Ishikawa (cell line): ENCODE measurements around the gene EEFSEC.

ENCODE experiments used
- CEBPB ChIP-seq: IDR thresholded peaks from 2 replicates; pipeline ENCODE4 v1.6.1; 2012
- CREB1 ChIP-seq: IDR thresholded peaks from 2 replicates; pipeline ENCODE4 v1.6.1; 2012; ENCODE audit warnings: low read depth
- EGR1 ChIP-seq: IDR thresholded peaks from 2 replicates; pipeline ENCODE4 v1.6.1; 2012
- EP300 ChIP-seq: IDR thresholded peaks from 2 replicates; pipeline ENCODE4 v1.6.1; 2012; ENCODE audit warnings: borderline replicate concordance
- FOXM1 ChIP-seq: IDR thresholded peaks from 2 replicates; pipeline ENCODE4 v1.6.1; 2012; ENCODE audit warnings: low read depth, borderline replicate concordance
- NFIC ChIP-seq: IDR thresholded peaks from 2 replicates; pipeline ENCODE4 v1.6.1; 2012
- RAD21 ChIP-seq: IDR thresholded peaks from 2 replicates; pipeline ENCODE4 v1.6.1; 2012; ENCODE audit warnings: low read depth
- TAF1 ChIP-seq: IDR thresholded peaks from 2 replicates; pipeline ENCODE4 v1.6.1; 2012; ENCODE audit warnings: low read depth, mild to moderate bottlenecking
- TCF12 ChIP-seq: IDR thresholded peaks from 2 replicates; pipeline ENCODE4 v1.6.1; 2012; ENCODE audit warnings: low read depth
- TEAD4 ChIP-seq: IDR thresholded peaks from 2 replicates; pipeline ENCODE4 v1.6.1; 2012
- YY1 ChIP-seq: IDR thresholded peaks from 2 replicates; pipeline ENCODE4 v1.6.1; 2012; ENCODE audit warnings: low read depth
- ZBTB7A ChIP-seq: IDR thresholded peaks from 2 replicates; pipeline ENCODE4 v1.6.1; 2012; ENCODE audit warnings: low read depth
- TF ChIP-seq, protein P1 (sequence below): IDR thresholded peaks from 2 replicates; pipeline ENCODE4 v1.6.1; 2012
- TF ChIP-seq, protein P2 (sequence below): IDR thresholded peaks from 2 replicates; pipeline ENCODE4 v1.6.1; 2012; ENCODE audit warnings: low read depth, mild to moderate bottlenecking
- TF ChIP-seq, protein P3 (sequence below): IDR thresholded peaks from 2 replicates; pipeline ENCODE4 v1.6.1; 2012

EEFSEC gene

DNA sequence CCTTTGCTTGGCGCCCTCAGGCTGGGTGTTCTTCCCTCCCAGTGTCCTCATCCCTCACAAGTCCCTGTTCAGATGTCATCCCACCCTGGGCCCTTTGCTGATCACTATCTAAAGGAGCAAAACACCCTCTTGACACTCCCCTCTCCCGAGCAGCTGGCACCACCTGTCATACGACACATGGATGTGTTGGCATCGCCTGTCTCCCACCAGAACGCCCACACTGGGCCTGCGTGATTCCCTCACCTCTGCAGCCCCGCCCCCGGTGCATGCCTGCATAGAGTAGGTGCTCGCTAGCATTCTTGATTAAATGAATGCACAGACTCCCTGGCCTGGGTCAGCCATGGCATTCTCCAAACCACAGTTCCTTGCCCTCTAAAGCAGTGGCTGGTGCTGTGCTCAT, 237.6 kb downstream of the EEFSEC start:
- TF ChIP-seq NFIC (no peak), YY1 (no peak), EGR1 (no peak), RAD21 (no peak), CREB1 (no peak), TCF12 (no peak), ZBTB7A (no peak)

DNA sequence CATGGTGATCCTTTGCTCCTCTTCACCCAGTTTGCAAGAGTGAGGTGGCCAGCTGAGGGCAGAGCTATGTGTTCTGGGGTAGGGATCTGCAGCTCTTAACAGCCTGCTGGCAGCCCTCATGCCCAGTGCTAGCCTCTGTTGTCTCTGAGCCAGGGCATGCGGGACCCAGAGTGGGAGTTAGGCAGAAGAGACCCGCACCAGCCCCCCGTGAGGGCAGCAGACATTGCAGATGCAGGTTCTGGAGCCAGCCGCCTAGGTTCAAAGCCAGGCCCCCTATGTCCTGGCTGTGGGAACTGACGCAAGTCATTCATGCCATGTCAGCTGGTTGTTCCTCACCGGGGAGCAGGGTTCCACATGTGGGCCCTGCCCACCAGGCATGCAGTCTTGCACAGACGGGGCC, 238.7 kb downstream of the EEFSEC start:
- no peak for TF ChIP-seq TCF12
- TF ChIP-seq, protein P1, sequence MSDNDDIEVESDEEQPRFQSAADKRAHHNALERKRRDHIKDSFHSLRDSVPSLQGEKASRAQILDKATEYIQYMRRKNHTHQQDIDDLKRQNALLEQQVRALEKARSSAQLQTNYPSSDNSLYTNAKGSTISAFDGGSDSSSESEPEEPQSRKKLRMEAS = no peak
- TF ChIP-seq, protein P2, sequence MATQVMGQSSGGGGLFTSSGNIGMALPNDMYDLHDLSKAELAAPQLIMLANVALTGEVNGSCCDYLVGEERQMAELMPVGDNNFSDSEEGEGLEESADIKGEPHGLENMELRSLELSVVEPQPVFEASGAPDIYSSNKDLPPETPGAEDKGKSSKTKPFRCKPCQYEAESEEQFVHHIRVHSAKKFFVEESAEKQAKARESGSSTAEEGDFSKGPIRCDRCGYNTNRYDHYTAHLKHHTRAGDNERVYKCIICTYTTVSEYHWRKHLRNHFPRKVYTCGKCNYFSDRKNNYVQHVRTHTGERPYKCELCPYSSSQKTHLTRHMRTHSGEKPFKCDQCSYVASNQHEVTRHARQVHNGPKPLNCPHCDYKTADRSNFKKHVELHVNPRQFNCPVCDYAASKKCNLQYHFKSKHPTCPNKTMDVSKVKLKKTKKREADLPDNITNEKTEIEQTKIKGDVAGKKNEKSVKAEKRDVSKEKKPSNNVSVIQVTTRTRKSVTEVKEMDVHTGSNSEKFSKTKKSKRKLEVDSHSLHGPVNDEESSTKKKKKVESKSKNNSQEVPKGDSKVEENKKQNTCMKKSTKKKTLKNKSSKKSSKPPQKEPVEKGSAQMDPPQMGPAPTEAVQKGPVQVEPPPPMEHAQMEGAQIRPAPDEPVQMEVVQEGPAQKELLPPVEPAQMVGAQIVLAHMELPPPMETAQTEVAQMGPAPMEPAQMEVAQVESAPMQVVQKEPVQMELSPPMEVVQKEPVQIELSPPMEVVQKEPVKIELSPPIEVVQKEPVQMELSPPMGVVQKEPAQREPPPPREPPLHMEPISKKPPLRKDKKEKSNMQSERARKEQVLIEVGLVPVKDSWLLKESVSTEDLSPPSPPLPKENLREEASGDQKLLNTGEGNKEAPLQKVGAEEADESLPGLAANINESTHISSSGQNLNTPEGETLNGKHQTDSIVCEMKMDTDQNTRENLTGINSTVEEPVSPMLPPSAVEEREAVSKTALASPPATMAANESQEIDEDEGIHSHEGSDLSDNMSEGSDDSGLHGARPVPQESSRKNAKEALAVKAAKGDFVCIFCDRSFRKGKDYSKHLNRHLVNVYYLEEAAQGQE = no peak

DNA sequence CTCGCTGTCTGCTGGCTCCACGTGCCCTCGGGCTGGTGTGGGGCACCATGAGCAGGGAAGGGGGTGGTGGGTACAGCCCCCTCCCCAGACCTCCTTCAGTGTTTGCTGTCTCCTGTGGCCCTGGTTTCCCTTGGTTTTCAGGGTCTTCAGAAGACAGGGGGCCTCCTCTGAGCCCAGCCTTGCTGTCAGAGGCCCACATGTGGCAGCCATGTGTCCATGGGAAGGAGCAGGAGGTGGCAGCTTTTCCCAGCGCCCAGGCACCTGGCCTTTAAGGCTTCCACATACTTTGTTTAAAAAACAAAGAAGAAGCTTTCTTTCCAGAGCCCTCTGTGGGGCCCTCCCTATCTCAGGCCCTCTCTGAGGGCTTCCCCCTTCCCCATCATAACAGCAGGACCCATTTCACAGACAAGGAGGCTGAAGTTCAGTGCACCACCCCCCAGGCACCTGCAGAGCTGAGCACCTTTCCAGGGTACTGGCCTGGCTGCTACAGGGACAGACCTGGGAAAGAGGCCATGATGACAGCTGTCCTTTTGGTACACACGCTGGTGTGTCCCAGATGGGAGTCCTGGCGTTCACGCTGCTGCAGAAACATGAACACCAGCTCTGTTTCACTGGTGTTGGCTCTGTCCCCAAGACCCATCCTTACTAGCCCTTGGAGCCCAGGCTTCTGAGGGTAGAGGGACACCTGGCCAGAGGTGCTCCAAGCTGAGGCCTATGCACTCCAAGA, 239.7 kb downstream of the EEFSEC start:
- TF ChIP-seq EP300 = no peak
- TF ChIP-seq RAD21 = no peak
- TF ChIP-seq, protein P2 = no peak
- no peak for TF ChIP-seq TCF12
- TF ChIP-seq CEBPB = no peak
- no peak for TF ChIP-seq CREB1
- no peak for TF ChIP-seq YY1
- no peak for TF ChIP-seq ZBTB7A
- TF ChIP-seq FOXM1 = no peak
- TF ChIP-seq, protein P3, sequence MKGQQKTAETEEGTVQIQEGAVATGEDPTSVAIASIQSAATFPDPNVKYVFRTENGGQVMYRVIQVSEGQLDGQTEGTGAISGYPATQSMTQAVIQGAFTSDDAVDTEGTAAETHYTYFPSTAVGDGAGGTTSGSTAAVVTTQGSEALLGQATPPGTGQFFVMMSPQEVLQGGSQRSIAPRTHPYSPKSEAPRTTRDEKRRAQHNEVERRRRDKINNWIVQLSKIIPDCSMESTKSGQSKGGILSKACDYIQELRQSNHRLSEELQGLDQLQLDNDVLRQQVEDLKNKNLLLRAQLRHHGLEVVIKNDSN = no peak
- TF ChIP-seq TEAD4 = no peak
- TF ChIP-seq, protein P1 = no peak
- no peak for TF ChIP-seq EGR1

DNA sequence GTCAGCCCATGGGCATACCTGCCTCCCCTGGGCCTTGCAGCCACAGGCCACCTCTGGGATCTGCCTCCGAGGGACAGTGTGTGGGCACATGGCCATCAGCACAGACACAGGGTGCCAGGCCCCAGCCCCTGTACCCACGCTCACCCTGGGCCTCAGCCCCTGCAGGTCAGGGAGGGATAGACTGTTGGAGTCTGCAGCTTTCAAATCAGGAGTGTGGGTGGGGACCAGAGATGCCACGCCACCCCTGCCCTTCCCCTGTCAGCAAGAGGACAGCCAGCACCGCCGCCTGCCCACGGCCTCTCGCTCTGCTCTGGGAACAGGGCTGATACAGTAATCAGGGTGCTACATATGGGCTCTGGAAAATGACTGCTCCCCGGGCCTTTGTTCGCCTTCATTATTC, 240.8 kb downstream of the EEFSEC start:
- TF ChIP-seq NFIC (no peak), CREB1 (no peak), EGR1 (no peak), CEBPB (no peak), YY1 (no peak), TCF12 (no peak), FOXM1 (no peak), ZBTB7A (no peak), EP300 (no peak), TEAD4 (no peak)
- TF ChIP-seq, protein P2 = no peak

DNA sequence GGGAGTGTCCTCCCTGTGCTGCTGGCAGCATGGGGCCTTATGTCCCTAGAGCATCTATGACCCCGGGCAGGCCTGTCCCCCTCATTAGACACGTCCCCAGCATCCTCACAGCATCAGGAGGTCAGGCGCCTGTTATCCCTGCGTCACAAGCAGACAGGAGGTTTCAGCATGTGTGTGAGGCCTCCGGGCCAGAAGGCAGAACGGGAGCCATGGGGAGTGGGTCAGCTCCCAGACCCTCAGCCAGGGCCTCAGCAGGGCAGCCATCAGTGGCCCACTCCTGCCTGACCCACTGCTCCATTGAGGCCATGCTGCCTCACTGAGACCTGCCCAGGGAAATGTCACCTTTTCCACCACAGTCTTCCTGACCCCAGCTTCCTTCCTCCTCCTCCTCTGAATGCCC, 241.8 kb downstream of the EEFSEC start:
- TF ChIP-seq TAF1 (no peak), TEAD4 (no peak), EGR1 (no peak), CREB1 (no peak), NFIC (no peak), EP300 (no peak), RAD21 (no peak), FOXM1 (no peak), TCF12 (no peak)
- TF ChIP-seq, protein P2 = no peak
- TF ChIP-seq, protein P3 = no peak
